DLD1 (cell line): ENCODE results near the gene HECW1.
"Not testable (repeated sequence)": the region's sequence is repeated elsewhere in the genome, so short reads cannot be mapped to it uniquely, and the experiment has no call there.

Source experiments
- in situ Hi-C: cut with HindIII; loops from 2 replicates; pipeline ENCODE4 v1.10.0; 2017; ENCODE audit warnings: low sequenced_read_pairs

HECW1 gene

GRCh38 chr7:43560742-43561330 lies 448.4 kb downstream of the HECW1 start:
- in situ Hi-C loops = no loop called here

GRCh38 chr7:43562383-43562782 lies 449.9 kb downstream of the HECW1 start:
- in situ Hi-C loops = no loop called here

GRCh38 chr7:43565786-43566185 lies 453.3 kb downstream of the HECW1 start:
- in situ Hi-C loops = no loop called here

GRCh38 chr7:43568529-43568928 lies 456.1 kb downstream of the HECW1 start:
- in situ Hi-C loops = no loop called here

- in situ Hi-C loops = no loop called here
Measured at GRCh38 chr7:43569424-43569823, 457.0 kb downstream of the HECW1 start.

- in situ Hi-C loops = no loop called here
Measured at GRCh38 chr7:43570688-43571365, 458.4 kb downstream of the HECW1 start.

- in situ Hi-C loops = no loop called here
Measured at GRCh38 chr7:43572516-43573049, 460.1 kb downstream of the HECW1 start.

- in situ Hi-C loops = not testable (repeated sequence)
Measured at GRCh38 chr7:43573832-43574231, 461.4 kb downstream of the HECW1 start.

GRCh38 chr7:43575506-43575905 lies 463.1 kb downstream of the HECW1 start:
- in situ Hi-C loops = loop anchor here (25.0 kb wide), 1 partner anchor 262 kb away; no protein-coding TSS in a partner anchor

GRCh38 chr7:43576241-43576640 lies 463.8 kb downstream of the HECW1 start:
- in situ Hi-C loops = loop anchor here (25.0 kb wide), 1 partner anchor 261 kb away; no protein-coding TSS in a partner anchor

GRCh38 chr7:43577485-43577951 lies 465.1 kb downstream of the HECW1 start:
- in situ Hi-C loops = loop anchor here (25.0 kb wide), 1 partner anchor 260 kb away; no protein-coding TSS in a partner anchor

GRCh38 chr7:43582503-43583423 lies 470.3 kb downstream of the HECW1 start, which contains the start of gene STK17A:
STK17A (plus strand) TSS chr7:43583108; CDS start chr7:43583244, 136 bp downstream.
- in situ Hi-C loops = loop anchor here (25.0 kb wide), 1 partner anchor 255 kb away; no protein-coding TSS in a partner anchor

- in situ Hi-C loops = loop anchor here (25.0 kb wide), 1 partner anchor 254 kb away; no protein-coding TSS in a partner anchor
Measured at GRCh38 chr7:43583424-43584194, 471.2 kb downstream of the HECW1 start.

- in situ Hi-C loops = loop anchor here (25.0 kb wide), 1 partner anchor 253 kb away; no protein-coding TSS in a partner anchor
Measured at GRCh38 chr7:43584195-43584586, 471.7 kb downstream of the HECW1 start.

- in situ Hi-C loops = loop anchor here (25.0 kb wide), 1 partner anchor 253 kb away; no protein-coding TSS in a partner anchor
Measured at GRCh38 chr7:43584733-43585132, 472.3 kb downstream of the HECW1 start.

- in situ Hi-C loops = loop anchor here (25.0 kb wide), 1 partner anchor 252 kb away; no protein-coding TSS in a partner anchor
Measured at GRCh38 chr7:43585562-43585961, 473.1 kb downstream of the HECW1 start.

- in situ Hi-C loops = loop anchor here (25.0 kb wide), 1 partner anchor 251 kb away; no protein-coding TSS in a partner anchor
Measured at GRCh38 chr7:43586251-43586900, 473.9 kb downstream of the HECW1 start.

GRCh38 chr7:43588477-43589132 lies 476.2 kb downstream of the HECW1 start:
- in situ Hi-C loops = loop anchor here (25.0 kb wide), 1 partner anchor 249 kb away; no protein-coding TSS in a partner anchor

- in situ Hi-C loops = loop anchor here (25.0 kb wide), 1 partner anchor 248 kb away; no protein-coding TSS in a partner anchor
Measured at GRCh38 chr7:43589133-43589478, 476.7 kb downstream of the HECW1 start.
